GM23338 (cell line): Measurements from ENCODE around the gene NKAIN2. TPM values are rescaled to one million over a fixed set of nuclear protein-coding genes. Genes with fewer than 3 reads are reported as not detected.

Source experiments
- ATAC-seq: fragments of 200-7000 bp; cut with Tn5 transposase; 3 replicates; pipeline ENCODE4 v1.9.1; 2020
- DNase-seq: peaks from one replicate; pipeline ENCODE4 v3.0.0-alpha.2; 2015; ENCODE audit warnings: low spot score
- H2AFZ ChIP-seq: fragments of 200-600 bp; sonication (generic); 2 replicates; pipeline ENCODE4 v1.8.0; 2016; ENCODE audit warnings: antibody characterized with exemption, mild to moderate bottlenecking, moderate library complexity
- H3F3A ChIP-seq: fragments of 200-600 bp; sonication (generic); replicated peaks from 2 replicates; pipeline ENCODE4 v1.8.0; 2017; ENCODE audit warnings: antibody characterized with exemption, mixed run types, low read depth
- H3K27ac ChIP-seq: fragments of 200-600 bp; sonication (generic); 2 replicates; pipeline ENCODE4 v1.6.1; 2016; ENCODE audit warnings: low read depth
- H3K27me3 ChIP-seq: fragments of 200-600 bp; sonication (generic); 2 replicates; pipeline ENCODE4 v1.8.0; 2016; ENCODE audit warnings: mild to moderate bottlenecking, mixed run types, moderate library complexity; ENCODE audit not compliant: insufficient read depth
- H3K36me3 ChIP-seq: fragments of 200-600 bp; sonication (generic); 2 replicates; pipeline ENCODE4 v1.8.0; 2016; ENCODE audit warnings: mild to moderate bottlenecking; ENCODE audit not compliant: insufficient read depth
- H3K4me1 ChIP-seq: fragments of 200-600 bp; sonication (generic); 2 replicates; pipeline ENCODE4 v1.8.0; 2016; ENCODE audit warnings: mild to moderate bottlenecking, moderate library complexity; ENCODE audit not compliant: insufficient read depth
- H3K4me2 ChIP-seq: fragments of 200-600 bp; sonication (generic); 2 replicates; pipeline ENCODE4 v1.7.1; 2017; ENCODE audit warnings: mixed run types
- H3K4me3 ChIP-seq: fragments of 200-600 bp; sonication (generic); 2 replicates; pipeline ENCODE4 v1.6.1; 2016; ENCODE audit warnings: mixed run types
- H3K79me2 ChIP-seq: fragments of 200-600 bp; sonication (generic); replicated peaks from 2 replicates; pipeline ENCODE4 v1.8.0; 2017; ENCODE audit warnings: mild to moderate bottlenecking; ENCODE audit not compliant: insufficient read depth
- H3K9me2 ChIP-seq: fragments of 200-600 bp; sonication (generic); 2 replicates; pipeline ENCODE4 v1.8.0; 2017; ENCODE audit not compliant: insufficient read depth
- H4K20me1 ChIP-seq: fragments of 200-600 bp; sonication (generic); replicated peaks from 2 replicates; pipeline ENCODE4 v1.8.0; 2017; ENCODE audit warnings: mild to moderate bottlenecking; ENCODE audit not compliant: insufficient read depth
- H3K27ac Mint-ChIP-seq: 2 replicates; pipeline ENCODE4 v1.8.0; 2020; ENCODE audit warnings: inconsistent platforms, mild to moderate bottlenecking, moderate library complexity, mixed read lengths
- H3K27me3 Mint-ChIP-seq: 3 replicates; pipeline ENCODE4 v1.8.0; 2022; ENCODE audit warnings: low read depth, mild to moderate bottlenecking, moderate library complexity, mixed read lengths, inconsistent platforms; ENCODE audit not compliant: insufficient read depth, poor library complexity
- H3K36me3 Mint-ChIP-seq: 3 replicates; pipeline ENCODE4 v1.8.0; 2021; ENCODE audit warnings: low read depth, mild to moderate bottlenecking, inconsistent platforms, moderate library complexity, mixed read lengths
- H3K4me1 Mint-ChIP-seq: 3 replicates; pipeline ENCODE4 v1.8.0; 2020; ENCODE audit warnings: mild to moderate bottlenecking, inconsistent platforms, mixed read lengths
- H3K4me3 Mint-ChIP-seq: 3 replicates; pipeline ENCODE4 v1.8.0; 2021; ENCODE audit warnings: moderate library complexity, mild to moderate bottlenecking, inconsistent platforms, mixed read lengths
- H3K9me3 Mint-ChIP-seq: 3 replicates; pipeline ENCODE4 v1.8.0; 2020; ENCODE audit warnings: moderate library complexity, mild to moderate bottlenecking, inconsistent platforms, mixed read lengths
- CREB1 ChIP-seq: fragments of 250-450 bp; sonication (Bioruptor Pico); IDR thresholded peaks from 2 replicates; pipeline ENCODE4 v1.5.0; 2020; ENCODE audit warnings: low read depth, mild to moderate bottlenecking, moderate library complexity
- CTCF ChIP-seq, 2 experiments: fragments of 200-600 bp in 1 of 2; sonication (generic) in 1 of 2; conservative IDR thresholded peaks; 2 replicates each; pipeline versions ENCODE4 v1.5.1 to v1.6.1; 2016 to 2017; ENCODE audit warnings: antibody characterized with exemption in 2 of 2, low read depth in 2 of 2, mild to moderate bottlenecking in 2 of 2, moderate library complexity in 1 of 2
- EZH2phosphoT487 ChIP-seq: fragments of 200-600 bp; sonication (generic); IDR thresholded peaks from one replicate; pipeline ENCODE4 v1.8.1; 2018; ENCODE audit warnings: antibody characterized with exemption; ENCODE audit not compliant: unreplicated experiment
- POLR2AphosphoS5 ChIP-seq: IDR thresholded peaks from 2 replicates; pipeline ENCODE4 v1.6.1; 2016; ENCODE audit warnings: antibody characterized with exemption, low read depth
- REST ChIP-seq: IDR thresholded peaks from one replicate; pipeline ENCODE4 v1.6.1; 2018; ENCODE audit warnings: antibody characterized with exemption; ENCODE audit not compliant: unreplicated experiment
- ZNF114 ChIP-seq: fragments of 250-450 bp; sonication (Bioruptor Pico); IDR thresholded peaks from 2 replicates; pipeline ENCODE4 v1.5.0; 2020; ENCODE audit warnings: mild to moderate bottlenecking, moderate library complexity
- ZNF462 ChIP-seq: fragments of 250-450 bp; sonication (Bioruptor Pico); IDR thresholded peaks from 2 replicates; pipeline ENCODE4 v1.5.0; 2020; ENCODE audit warnings: mild to moderate bottlenecking, moderate library complexity
- polyA plus RNA-seq: library from polyadenylated mRNA; unstranded; fragments of >200 nt; fragmentation: Nextera tagmentation; extraction: Ambion mirVana; gene quantifications from 2 replicates; pipeline ENCODE4 v1.2.1, GENCODE V29; 2016
- total RNA-seq: library from RNA; depleted of rRNA; stranded (reverse); fragments of >200 nt; shearing (Covaris generic); gene quantifications from 2 replicates; pipeline ENCODE4 v1.2.3, GENCODE V29; 2014

Gene NKAIN2
- total and polyA plus RNA-seq, 2 experiments from 2014 or later: 0.39 to 1.1 TPM

- TF ChIP-seq CTCF (conservative IDR thresholded peaks at IDR 0.05; ENCODE audit: low read depth in 2 of 2) (no peak), EZH2phosphoT487 (no peak), REST (no peak), POLR2AphosphoS5 (no peak), CREB1 (no peak)
Observed at GRCh38 chr6:124577734-124578281, 774.1 kb downstream of the NKAIN2 start (continued).

GRCh38 chr6:124590001-124590400 is 786.3 kb downstream of the NKAIN2 start:
- H3K9me3 Mint-ChIP-seq: no peaks in the 10 kb centered on the region
- H3K9me2 ChIP-seq: no peaks in the 10 kb centered on the region; the same call in 1 of the 2 replicates
- H4K20me1 ChIP-seq: no peaks in the 10 kb centered on the region
- no peaks in the 10 kb centered on the region for H3F3A ChIP-seq
- H3K4me1 Mint-ChIP-seq: no peaks in the 10 kb centered on the region
- H3K27me3 Mint-ChIP-seq: no peaks in the 10 kb centered on the region
- no peak overlapping the region for H3K4me3 Mint-ChIP-seq
- H2AFZ ChIP-seq: no peak overlapping the region
- DNase-seq (no peak), ATAC-seq (no peak)
- no peaks in the 10 kb centered on the region for H3K4me1 ChIP-seq
- H3K27ac ChIP-seq: no peak overlapping the region
- no peaks in the 10 kb centered on the region for H3K36me3 Mint-ChIP-seq
- no peak overlapping the region for H3K4me3 ChIP-seq
- H3K27me3 ChIP-seq: no peaks in the 10 kb centered on the region
- no peak overlapping the region for H3K4me2 ChIP-seq
- H3K27ac Mint-ChIP-seq: no peak overlapping the region; the same call in 1 of the 2 replicates
- H3K36me3 ChIP-seq: no peaks in the 10 kb centered on the region
- H3K79me2 ChIP-seq: no peaks in the 10 kb centered on the region
- no peak for TF ChIP-seq CREB1
- no peak for TF ChIP-seq ZNF114
- no peak for TF ChIP-seq REST
- no peak for TF ChIP-seq ZNF462 (CRISPR knock-in tag)
